ENCODE measurements around the gene DNAJC24.

Gene DNAJC24

DNA sequence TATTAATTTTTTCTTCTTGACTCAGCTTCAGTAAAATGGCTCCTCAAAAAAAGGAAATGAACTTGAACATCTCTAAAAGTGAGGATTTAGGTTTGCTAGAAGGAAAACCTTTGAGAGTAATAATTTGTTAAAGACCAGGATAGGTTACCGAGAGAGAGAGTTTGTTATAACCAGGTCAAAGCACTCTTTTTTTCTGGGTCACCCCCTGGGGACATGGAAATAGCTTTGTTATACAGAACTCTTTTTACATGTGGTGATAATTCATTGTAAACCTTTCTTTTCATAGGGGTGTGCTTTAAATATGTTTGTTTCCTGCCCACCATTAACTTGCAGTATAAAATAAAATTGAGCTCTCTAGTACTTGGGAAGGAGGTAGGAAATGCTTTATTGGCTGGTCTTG lies 47.7 kb downstream of the DNAJC24 start:
- no peak for DNase-seq

DNA sequence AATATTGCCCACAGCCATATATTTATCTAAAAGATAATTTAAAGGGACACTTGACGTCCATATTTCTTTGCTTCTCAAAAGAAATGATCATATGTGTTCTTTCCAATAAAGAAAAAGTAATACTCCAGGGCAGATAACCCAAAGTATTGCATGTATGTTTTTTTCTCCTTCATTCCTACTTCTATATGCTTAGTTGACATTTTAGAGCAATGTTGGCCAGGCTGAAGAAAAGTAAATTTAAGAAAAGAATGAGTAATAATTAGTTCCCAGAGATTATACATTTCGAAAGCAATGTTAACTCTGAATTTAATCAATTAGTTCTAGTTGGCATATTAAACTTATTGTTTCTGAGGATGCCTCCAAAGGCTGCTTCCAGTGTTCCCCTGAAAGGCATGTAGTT lies 48.2 kb downstream of the DNAJC24 start:
- DNase-seq, result no peak

DNA sequence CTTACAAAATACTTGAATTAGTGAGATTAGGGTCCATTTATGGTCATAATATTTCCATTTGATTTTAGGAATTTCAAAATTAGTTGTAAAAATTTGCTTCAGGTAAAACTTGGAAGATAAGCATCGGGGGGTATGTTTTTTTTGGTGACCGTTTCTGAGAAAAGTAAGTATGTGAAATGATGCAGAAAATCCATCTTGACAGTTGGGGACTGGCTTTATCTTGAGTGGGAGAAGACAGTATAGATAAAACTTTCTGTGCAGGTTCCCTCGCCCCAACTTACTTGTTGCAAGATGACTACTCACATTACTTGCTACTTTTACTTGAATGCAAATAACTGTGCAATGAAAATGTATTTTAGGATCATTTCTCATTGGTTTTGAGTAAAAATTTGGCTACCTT lies 49.5 kb downstream of the DNAJC24 start:
- DNase-seq, result no peak

DNA sequence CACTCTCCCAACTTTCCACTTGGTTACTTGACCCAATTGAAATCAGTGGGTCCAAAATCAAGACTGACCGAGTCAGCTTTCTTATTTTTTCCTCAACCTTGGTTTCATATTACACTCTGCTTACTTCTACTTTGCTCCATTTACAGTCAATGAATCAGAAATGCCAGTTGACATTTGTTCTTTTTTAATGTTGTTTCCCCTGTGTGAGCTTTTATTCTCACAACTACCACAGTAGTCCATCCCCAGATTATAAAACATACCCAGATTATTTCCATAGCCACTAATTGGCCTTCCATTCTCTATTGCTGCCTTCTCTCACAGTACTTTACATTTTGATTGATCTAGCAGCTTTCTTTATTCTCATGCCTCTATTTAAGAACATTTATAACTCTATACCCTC lies 50.0 kb downstream of the DNAJC24 start:
- DNase-seq, result no peak

DNA sequence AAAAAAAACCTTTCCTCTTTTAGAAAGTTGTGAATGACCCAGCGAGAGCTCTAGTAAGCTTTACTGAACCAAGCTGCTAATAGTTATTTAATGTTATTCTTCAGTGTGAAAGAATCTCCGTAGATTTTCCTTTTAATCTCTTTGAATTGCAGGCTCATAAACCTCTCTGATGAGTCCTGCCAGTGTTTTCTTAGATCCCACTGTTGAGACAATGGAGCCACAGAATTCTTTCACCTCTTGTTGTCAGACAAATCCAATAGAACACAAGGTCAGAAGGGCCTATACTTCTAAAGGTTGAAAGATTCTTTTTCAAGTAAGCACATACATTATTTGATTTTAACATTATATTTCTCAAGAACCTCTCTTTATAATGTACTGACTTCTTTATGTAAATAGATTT lies 52.2 kb downstream of the DNAJC24 start:
- no peak for DNase-seq

DNA sequence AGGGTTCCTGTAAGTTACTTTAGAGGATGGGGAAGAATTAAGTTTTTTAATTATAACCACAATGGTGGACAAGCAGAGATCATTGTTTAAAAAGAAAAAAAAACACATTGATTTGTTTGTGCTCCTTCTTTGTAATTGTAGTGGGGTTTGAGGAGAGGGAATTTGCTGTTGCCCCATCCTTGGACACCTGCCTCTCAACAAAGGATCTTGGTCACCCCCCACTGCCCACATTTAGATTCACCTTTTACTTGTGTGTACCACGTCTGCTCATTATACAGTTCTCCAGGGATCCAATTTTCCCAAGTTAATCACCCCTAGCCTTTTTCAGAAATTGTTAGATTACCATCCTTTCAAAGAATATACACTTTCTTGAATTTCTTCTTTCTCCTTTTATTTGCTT lies 53.0 kb downstream of the DNAJC24 start:
- DNase-seq, result no peak

DNA sequence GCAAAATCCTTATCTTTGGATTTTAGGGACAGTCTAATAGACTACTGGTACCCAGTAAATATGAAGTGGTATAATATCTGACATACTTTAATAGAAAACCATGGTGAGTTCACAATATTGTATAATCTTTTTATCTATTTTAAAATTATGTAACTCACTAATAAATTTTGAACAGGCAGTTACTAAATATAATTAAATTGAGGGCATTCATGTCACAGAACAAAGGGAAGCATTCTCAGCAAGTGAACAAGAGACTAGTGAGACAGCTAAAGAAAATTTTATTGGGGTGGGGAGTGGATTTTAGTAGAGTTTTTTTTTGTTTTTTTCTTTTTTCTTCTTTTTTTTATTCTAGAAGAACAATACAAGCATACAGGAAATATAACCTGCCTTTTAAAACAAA lies 55.0 kb downstream of the DNAJC24 start:
- no peak for DNase-seq

DNA sequence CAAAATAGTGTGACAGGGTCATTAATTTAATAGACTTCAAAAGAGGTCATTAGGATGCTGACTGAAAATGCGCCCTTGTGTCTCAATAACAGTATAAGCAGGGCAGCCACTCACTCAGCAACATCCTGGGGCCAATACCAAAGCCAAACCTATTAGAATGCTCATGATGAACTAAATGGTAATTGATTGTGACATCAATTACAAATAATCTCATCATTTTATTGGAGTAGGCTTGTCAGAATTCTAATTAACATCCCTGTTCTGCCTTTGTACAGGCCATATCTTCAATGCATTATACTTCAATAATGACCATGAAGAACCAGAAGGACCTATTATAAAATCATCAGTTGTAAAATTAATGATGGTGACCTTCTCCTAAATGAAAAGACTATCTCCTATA lies 64.2 kb downstream of the DNAJC24 start:
- no peak for DNase-seq

DNA sequence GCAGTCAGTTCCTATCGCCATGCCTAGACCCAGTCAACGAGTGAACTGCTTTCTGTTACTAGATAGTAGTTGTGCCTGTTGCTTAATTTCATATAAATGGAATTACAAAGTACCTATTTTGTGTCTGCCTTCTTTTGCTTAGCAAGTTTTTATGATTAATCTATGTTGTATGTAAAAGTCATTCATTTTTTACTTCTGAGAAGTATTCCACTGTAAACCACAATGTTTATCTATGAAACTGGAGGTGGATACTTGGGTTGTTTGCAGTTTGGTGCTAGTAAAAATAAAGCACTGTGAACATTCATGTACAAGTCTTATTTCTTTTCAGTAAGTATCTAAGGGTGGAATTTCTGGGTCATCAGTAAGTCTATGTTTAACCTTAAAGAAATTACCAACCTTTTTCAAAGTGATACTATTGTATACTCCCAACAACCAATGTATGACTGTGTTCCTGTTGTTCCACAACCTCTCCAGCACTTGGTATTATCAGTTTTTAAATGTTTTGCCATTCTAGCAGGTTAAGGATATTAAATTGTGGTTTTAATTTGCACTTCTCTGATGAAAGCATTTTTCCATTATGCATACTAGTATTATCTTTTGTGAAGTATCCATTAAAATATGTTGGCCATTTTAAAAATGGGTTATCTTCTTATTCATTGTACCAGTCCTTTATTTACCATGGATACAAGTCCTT lies 68.2 kb downstream of the DNAJC24 start:
- no peak for DNase-seq

DNA sequence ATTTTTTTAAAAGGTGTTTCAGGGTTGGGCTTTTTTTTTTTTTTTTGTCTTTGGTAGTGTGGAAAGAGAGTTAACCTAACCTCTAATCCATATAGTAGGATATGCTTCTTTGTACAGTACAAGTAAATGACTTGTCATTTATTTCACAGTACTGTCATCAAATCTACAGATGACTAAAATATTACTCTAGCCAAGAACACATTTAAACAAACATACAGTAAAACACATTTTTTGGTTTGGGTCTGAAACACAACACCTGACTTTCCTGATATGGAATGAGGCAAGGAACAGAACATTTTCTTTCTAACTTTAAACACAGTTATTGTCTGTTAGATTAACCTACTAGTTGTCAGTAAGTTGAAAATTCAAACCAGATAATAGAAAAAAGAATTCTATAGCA lies 71.6 kb downstream of the DNAJC24 start:
- DNase-seq, result no peak

DNA sequence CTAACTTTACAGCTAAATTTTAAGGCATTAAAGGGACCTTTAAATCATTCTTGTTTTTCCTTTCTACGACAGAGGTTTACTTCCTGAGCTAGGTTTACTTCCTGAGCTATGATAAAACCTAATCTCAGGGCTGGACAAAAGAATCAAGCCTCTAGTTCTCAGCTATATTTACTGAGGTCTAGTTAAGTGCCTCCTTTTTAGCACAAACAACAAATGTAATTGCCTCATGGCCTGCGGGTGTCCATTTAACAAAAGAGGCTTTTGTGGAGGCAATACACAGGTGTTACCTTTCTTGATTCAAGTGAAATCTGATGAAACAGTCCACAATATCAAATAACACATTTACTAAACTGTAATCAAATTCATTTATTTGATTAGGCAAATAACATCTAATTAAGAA lies 72.4 kb downstream of the DNAJC24 start:
- no peak for DNase-seq

DNA sequence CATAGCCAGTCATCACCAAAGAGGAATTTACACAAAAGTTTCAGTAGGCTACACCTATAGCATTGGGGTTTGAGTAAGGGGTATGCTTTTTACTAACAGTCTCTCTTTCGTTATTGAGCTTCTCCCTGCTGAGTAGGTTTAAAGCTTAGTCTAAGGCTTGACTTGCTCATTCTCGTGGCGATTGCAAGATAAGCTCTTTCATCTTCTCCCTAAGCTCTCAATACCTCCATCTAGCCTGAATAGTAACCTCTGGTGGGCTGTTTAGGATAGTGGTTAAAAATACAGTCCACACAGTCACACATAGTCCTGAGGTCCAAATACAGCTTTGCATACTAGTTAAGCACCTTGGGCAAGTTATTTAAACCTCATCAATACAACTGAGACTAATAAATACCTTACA lies 74.1 kb downstream of the DNAJC24 start:
- DNase-seq, result no peak

DNA sequence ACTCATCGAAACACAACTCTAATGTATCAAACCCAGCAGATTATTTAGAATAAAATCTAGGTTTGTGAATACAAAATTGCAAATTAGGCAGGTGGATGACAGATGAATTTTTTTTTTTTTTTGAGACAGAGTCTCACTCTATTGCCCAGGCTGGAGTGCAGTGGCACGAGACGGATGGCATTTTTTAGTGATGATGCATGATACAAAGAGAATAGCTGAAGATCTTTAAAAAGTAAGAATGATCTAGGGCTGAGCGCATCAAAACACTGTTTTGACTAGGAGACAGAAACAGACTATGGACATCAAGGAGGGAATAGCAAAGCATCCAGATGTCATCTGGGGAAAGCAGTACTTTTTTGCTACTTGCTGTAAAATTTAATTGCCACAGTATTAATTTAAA lies 76.0 kb downstream of the DNAJC24 start:
- DNase-seq, result no peak

DNA sequence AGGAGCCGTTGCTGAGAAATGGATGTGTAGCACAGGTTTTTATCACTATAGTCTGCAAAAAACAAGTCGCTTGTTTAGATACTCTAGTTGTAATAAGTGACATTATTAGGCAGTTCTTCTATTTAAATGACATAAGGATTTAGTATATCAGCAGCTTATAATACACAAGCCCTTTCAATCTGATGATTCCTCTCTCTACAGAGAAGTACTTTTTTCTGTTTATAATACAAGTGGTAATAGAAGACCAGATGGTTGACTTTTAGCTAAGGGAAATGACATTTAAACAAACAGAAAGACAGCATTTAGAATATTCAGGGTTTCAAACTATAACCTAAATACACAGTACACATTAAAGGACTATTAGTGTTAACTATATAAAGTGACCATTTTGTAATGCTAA lies 79.4 kb downstream of the DNAJC24 start:
- DNase-seq, result no peak

DNA sequence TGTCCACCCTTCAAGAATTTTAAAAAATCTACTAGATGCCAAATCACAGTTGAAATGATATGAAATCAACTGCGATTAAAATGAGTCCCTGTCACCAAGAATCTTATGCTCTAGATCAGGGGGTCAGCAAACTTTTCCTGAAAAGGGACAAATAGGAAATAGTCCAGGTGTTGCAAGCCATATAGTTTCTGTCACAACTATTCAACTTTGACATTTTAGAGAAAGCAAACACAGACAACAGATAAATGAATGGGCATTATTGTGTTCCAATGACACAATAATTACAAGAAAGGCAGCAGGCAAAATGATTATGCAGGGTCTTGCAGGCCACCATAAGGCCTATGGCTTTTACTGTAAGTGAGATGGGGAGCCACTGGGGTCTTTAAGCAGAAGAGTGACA lies 81.2 kb downstream of the DNAJC24 start:
- no peak for DNase-seq

DNA sequence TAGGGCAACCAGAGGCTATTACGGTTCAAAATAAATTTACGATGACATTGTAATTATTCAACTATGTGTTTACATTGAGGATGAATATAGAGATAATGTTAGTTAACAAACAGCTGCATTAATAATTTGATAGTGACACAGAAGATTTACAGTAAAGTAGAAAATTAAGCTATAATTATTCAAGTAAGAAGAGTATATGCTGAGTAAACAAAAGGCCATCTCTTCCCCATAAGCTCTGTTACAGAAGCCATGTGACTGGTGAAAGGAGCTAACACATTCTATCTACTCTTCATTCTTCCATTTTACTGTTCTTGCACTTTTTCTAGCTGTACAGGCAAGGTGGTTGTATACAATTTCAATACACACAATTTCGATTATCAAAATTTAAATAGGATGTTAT lies 85.5 kb downstream of the DNAJC24 start:
- no peak for DNase-seq

DNA sequence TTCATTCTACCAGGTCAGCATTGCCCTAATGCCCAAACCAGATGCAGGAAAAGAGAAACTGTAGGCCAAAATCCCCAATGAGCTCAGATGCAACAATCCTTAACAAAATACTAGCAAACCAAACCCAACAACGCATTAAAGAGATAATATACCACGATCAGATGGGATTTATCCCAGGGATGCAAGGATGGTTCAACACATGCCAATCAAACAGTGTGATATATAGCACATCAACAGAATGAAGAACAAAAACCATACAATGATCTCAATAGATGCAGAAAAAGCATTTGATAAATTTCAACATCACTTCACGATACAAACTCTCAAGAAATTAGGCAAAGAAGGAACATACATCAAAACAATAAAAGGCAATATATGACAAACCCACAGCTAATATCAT lies 94.8 kb downstream of the DNAJC24 start:
- DNase-seq, result no peak

DNA sequence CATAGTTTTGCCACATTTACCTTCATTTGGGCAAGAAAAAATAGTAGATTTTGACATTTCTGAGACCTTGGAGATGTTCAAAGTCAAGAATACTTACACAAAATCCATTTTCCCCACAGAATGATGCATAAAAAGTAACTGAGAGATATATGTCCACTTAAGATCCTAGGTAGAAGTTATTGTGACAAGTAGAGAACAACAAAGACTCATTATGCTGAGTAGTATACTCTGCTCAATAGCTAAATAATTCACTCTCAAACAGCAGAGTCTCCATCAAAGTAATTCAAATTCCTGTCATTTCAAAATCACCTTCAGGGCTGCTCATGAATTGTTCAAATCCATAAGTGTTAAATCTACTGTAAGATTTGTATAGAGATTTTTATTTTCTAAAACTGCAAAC lies 104.4 kb downstream of the DNAJC24 start:
- DNase-seq, result no peak

DNA sequence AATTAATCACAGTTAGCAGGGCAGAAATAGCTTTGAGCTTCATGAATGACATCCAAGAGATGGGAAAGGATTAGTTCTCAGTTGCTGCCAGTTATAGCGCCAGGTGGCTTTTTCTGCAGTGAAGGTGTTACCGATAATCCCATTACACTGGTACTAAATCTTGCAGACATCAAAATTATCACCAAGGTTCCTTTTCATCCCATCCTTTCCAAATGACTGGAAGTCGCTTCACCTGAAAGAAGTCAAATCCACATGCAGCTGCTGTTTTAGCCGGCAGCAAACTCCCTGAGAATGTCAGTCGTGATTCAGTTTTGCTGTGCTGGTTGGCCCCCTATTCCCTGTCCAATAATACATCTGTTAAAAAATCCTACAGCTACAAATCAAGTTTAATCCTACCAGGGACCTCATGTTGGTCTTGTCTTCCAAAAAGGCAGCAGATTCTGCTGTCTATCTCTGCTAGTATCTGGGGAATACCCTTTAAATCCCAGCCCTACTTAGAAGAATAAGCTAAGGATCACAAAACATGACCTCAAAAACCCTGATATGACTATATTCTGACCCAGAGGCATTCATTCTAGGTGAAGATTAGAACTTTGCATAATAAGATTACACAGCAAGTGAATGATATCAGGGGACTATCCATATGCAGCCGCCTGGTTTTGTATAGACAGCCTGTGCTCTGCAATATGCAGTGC lies 108.0 kb downstream of the DNAJC24 start:
- DNase-seq, result no peak

DNA sequence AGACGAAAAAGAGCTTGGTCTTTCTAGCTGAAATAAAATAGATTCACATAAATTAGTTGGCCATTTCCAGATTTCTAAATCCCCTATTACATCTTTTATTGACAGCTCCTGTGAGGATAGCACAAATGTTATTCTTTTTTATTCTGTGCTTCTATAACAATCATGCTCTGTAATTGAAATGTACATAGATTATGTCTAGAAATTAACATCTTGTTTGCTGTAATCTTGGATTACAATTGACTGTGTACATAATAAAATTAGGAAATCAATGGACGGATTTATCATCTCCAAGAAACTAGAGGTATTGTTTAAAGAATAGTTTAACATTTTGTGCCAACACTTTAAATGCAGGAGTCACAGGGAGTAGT lies 108.5 kb downstream of the DNAJC24 start:
- no peak for DNase-seq

DNA sequence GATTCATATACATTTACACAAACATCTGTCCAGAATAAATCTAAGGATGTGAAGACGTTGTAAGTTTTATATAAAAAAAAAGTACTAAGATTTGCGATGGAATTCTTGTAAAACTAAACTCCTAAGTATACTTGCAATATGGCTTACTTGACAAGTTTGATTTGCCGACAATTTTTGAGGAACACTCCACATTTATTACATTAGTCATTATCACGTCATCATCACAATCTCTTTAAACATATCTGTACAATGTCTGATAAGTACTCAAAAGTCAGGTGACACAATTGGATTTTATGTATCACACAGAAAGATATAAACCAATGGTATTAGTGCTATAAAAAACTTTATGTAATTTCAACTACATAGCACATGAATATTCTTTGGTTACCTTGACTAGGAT lies 109.4 kb downstream of the DNAJC24 start:
- no peak for DNase-seq

DNA sequence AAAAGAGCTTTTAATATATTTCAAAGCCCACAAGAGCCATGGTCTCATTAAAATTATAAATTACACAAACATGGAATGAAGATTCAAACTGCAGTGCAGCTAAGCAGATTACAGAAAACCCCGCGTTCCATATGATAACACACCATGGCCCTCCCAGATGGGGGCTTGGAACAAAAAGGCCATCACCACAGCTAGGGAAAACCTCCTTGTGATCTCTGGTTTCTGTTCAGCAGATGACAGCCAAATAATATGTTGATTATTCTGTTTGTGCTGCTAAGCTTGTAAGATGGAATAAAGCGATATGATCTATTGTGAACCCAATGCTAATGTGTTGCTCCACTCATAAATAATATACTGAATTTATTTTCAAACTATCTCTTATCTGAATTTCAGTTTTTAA lies 111.3 kb downstream of the DNAJC24 start:
- DNase-seq, result no peak

All from 8988T (cell line).